Measurements from ENCODE around the gene INF2.

INF2 gene

DNA sequence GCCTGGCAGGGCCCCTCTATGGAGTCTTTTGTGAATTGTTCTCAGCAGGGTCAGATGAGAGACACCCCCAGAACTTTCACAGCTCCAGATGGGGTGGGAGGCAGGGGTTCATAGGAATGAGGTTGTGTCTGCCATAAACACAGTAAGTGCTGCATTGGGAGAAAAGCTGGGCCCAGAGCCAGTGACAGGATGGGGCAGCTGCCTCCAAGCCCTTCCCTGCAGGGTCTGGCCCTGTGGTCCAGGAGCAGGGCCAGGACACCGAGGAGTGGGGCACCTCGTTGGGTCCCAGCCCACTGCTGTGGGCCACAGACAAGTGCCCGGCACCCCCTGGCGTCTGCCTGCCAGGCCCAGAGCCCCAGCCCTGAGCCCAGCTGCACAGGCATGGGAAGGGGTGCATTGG, 13.3 kb downstream of the INF2 start:
- no peak for DNase-seq (ENCODE audit: low read depth)

DNA sequence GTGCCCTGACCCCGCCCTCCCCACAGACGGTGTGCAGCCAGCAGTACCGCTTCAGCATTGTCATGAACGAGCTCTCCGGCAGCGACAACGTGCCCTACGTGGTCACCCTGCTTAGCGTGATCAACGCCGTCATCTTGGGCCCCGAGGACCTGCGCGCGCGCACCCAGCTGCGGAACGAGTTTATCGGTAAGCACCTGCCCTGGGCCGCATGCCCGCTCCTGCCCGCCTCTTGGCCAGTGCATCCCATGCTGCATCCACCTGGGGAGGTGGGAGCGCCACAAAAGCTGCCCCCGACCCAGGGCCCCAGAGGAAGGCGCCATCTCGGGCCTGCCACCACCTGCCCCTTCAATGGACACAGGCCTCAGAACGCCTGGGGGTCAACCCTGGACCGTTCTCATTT, 13.9 kb downstream of the INF2 start:
- DNase-seq (ENCODE audit: low read depth), result no peak

DNA sequence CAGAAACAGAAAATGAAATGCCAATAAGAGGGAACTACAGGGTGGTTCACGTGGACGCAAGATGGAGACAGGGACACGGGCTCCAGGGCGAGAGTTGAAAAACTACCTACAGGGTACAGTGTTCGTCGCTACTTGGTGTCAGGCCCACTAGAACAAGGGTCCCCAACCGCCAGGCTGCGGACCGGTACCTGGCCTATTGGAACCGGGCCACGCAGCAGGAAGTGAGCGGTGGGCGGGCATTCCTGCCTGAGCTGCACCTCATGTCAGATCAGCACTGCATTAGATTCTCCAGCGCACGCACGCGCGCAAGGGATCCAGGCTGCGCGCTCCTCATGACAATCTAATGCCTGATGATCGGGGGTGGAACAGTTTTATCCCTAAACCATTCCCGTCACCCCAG, 14.8 kb downstream of the INF2 start:
- DNase-seq (ENCODE audit: low read depth), result no peak

- no peak for DNase-seq (ENCODE audit: low read depth)
Observed at GRCh38 chr14:104705340-104706047, 16.1 kb downstream of the INF2 start.

- no peak for DNase-seq (ENCODE audit: low read depth)
Observed at GRCh38 chr14:104706733-104707607, 17.6 kb downstream of the INF2 start.

- no peak for DNase-seq (ENCODE audit: low read depth)
Observed at GRCh38 chr14:104707608-104708595, 18.5 kb downstream of the INF2 start.

GRCh38 chr14:104708606-104709268, 19.3 kb downstream of the INF2 start:
- peak; percentile 40 for DNase-seq (ENCODE audit: low read depth)

DNA sequence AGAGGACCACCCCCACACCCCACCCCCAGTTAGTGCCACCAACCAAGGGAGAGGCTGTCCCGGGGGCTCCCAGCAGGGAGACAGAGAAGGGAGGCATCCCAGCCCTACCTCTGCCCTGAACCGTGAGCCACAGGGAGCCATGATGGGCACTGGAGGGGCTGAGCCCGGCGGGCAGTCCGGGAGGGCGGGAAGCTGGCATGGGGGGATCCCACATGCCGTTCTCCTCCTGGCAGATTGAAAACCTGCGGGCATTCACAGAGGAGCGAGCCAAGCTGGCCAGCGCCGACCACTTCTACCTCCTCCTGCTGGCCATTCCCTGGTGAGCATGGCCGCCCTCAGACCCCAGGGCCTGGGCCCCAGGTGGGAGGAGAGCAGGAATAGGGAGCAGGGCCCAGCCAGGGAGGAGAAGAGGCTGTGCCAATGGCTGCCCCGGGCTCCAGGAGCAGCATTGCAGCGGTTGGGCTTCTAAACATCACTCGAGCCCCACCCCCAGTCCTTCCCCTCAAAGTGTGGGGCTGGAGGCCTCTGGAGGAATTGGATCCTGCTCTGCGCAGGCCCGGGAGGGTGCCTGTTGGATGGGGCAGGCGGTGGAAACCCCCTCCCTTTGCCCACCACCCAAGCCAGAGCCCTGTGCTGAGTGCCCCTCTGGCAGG, 20.1 kb downstream of the INF2 start:
- DNase-seq (ENCODE audit: low read depth), result no peak

DNA sequence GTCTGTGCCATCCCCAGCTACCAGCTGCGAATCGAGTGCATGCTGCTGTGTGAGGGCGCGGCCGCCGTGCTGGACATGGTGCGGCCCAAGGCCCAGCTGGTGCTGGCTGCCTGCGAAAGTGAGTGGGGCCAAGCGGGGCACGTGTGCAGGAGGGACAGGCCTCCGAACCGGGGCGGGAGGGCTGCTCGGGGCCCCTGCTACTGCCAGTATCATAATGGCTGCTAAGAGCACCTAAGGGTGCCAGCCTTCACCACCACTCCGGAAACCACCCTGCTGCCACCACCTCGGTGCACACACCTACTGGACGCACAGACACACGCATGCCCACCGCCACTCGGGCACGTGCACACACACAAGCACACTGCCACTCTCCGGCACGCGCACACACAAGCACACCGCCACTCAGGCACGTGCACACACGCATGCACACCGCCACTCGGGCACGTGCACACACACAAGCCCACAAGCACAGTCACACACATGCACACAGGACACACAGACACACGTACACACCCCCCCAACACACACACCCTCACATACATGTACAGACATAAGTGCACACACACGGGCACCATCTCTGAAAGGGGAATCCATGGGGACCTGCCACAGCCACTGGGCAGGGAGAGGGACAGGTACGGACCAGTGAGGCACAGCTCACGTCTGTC, 20.8 kb downstream of the INF2 start:
- DNase-seq (ENCODE audit: low read depth), result no peak

- DNase-seq (ENCODE audit: low read depth), result no peak
Observed at GRCh38 chr14:104712881-104713734, 23.7 kb downstream of the INF2 start.

DNA sequence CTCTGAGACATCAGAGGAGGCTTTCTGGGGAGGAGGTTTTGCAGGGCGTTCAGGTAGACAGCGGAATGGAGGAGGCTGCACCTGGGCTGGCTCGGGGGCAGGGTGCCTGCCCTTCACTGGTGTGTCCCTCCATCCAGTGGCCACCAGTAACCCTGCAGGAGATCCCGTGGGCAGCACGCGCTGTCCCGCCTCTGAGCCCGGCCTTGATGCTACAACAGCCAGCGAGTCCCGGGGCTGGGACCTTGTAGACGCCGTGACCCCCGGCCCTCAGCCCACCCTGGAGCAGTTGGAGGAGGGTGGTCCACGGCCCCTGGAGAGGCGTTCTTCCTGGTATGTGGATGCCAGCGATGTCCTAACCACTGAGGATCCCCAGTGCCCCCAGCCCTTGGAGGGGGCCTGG, 24.6 kb downstream of the INF2 start:
- no peak for DNase-seq (ENCODE audit: low read depth)

DNA sequence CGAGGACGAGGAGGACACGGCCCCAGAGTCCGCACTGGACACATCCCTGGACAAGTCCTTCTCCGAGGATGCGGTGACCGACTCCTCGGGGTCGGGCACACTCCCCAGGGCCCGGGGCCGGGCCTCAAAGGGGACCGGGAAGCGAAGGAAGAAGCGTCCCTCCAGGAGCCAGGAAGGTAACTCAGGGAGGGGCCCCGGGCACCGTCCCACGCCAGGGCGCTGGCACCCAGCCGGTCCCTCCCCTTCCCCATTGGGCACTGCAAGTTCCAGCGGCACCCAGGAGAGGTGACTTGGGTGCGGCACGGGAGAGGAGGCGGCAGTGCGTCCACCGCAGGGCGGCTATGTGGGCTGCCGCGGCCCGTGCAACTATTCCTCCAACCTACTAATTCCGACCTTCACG, 25.3 kb downstream of the INF2 start:
- DNase-seq (ENCODE audit: low read depth), result no peak

- no peak for DNase-seq (ENCODE audit: low read depth)
Observed at GRCh38 chr14:104715416-104715815, 26.0 kb downstream of the INF2 start.

DNA sequence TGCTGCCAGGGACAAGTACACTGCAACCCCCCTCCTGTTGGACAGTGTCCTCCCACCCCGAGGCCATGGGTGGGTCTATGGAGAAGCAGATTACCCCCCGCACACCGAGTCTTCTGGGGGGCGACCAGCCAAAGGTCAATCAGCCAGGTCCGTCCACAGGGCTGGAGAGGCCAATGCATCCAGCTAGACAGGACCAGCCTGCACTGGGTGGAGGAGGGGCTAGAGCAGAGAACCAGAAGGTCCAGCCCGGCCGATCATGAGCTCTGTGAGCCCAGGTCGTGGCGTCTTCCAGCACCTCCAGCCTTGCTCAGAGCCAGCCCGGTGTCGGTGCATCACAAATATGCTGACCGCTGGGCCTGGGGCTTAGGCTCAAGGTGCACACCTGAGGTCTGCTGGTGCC, 26.5 kb downstream of the INF2 start:
- no peak for DNase-seq (ENCODE audit: low read depth)

GRCh38 chr14:104717137-104717536, 27.7 kb downstream of the INF2 start:
- DNase-seq (ENCODE audit: low read depth), result no peak

GRCh38 chr14:104717646-104718045, 28.2 kb downstream of the INF2 start:
- DNase-seq (ENCODE audit: low read depth), result no peak

GRCh38 chr14:104718147-104718546, 28.7 kb downstream of the INF2 start:
- DNase-seq (ENCODE audit: low read depth), result no peak

GRCh38 chr14:104718871-104719270, 29.5 kb downstream of the INF2 start:
- no peak for DNase-seq (ENCODE audit: low read depth)

DNA sequence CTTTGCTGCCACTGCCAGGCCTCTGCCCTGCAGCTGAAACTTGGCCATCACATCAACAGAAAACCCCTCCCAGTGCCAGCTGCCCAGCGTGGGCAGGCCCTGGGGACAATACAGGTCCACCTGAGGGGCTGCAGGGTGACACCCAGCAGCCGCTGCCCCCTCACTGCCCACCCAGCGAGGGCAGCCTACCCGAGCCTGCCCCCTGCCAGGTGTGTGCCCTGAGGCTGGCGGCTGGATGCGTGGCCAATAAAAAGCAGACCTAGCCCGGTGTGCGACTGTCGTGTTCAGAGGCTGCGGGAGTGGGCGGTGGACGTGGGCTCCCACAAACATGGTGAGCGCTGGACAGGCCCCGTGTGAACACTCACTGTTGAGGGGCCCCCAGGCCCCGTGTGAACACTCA, 29.9 kb downstream of the INF2 start:
- no peak for DNase-seq (ENCODE audit: low read depth)

Measured in fibroblast of gingiva (primary cell).